Activated T-cell treated with anti-CD3 and anti-CD28 coated beads for 4 hours (primary cell): ENCODE results near the gene RANGAP1.
"Not testable (repeated sequence)": the region's sequence is repeated elsewhere in the genome, so short reads cannot be mapped to it uniquely, and the experiment has no call there.

Source experiments
- DNase-seq: peaks from one replicate; pipeline ENCODE4 v3.0.0-alpha.2; 2020

RANGAP1 gene

GRCh38 chr22:41300661-41301060 is 14.7 kb upstream of the RANGAP1 start:
- DNase-seq, result no peak

GRCh38 chr22:41296826-41297667 is 11.1 kb upstream of the RANGAP1 start:
- DNase-seq, result no peak

- DNase-seq, result not testable (repeated sequence)
These were observed 8.8 kb upstream of the RANGAP1 start for GRCh38 chr22:41294816-41295215.

GRCh38 chr22:41290262-41291221 is 4.6 kb upstream of the RANGAP1 start:
- no peak for DNase-seq

GRCh38 chr22:41289671-41290070 is 3.7 kb upstream of the RANGAP1 start:
- DNase-seq, result no peak

GRCh38 chr22:41288245-41288946 is 2.4 kb upstream of the RANGAP1 start:
- no peak for DNase-seq

GRCh38 chr22:41286639-41287091 is 678 bp upstream of the RANGAP1 start:
- peak; percentile 27 for DNase-seq

GRCh38 chr22:41285441-41285819 is 557 bp downstream of the RANGAP1 start:
- peak; percentile 77 for DNase-seq

GRCh38 chr22:41284465-41284864 is 1.5 kb downstream of the RANGAP1 start:
- DNase-seq, result no peak

- DNase-seq, result no peak
These were observed 5.1 kb downstream of the RANGAP1 start for GRCh38 chr22:41280854-41281253.

- no peak for DNase-seq
These were observed 5.9 kb downstream of the RANGAP1 start for GRCh38 chr22:41280065-41280464.

GRCh38 chr22:41274856-41275255 is 11.1 kb downstream of the RANGAP1 start:
- no peak for DNase-seq

GRCh38 chr22:41273128-41273527 is 12.9 kb downstream of the RANGAP1 start:
- no peak for DNase-seq

- DNase-seq, result no peak
These were observed 14.2 kb downstream of the RANGAP1 start for GRCh38 chr22:41271787-41272186.

- DNase-seq, result no peak
These were observed 18.0 kb downstream of the RANGAP1 start for GRCh38 chr22:41267958-41268357.

GRCh38 chr22:41264408-41264941 is 21.5 kb downstream of the RANGAP1 start:
- DNase-seq, result no peak

GRCh38 chr22:41263704-41264103 is 22.3 kb downstream of the RANGAP1 start:
- DNase-seq, result no peak

GRCh38 chr22:41262250-41262765 is 23.7 kb downstream of the RANGAP1 start:
- DNase-seq, result no peak

GRCh38 chr22:41261541-41262249 is 24.3 kb downstream of the RANGAP1 start:
- no peak for DNase-seq

- no peak for DNase-seq
These were observed 25.1 kb downstream of the RANGAP1 start for GRCh38 chr22:41260871-41261270.

GRCh38 chr22:41259756-41260155 is 26.2 kb downstream of the RANGAP1 start:
- not testable (repeated sequence) for DNase-seq

GRCh38 chr22:41257696-41258095 is 28.3 kb downstream of the RANGAP1 start:
- no peak for DNase-seq
